NK-92 treated with Interleukin-12 subunit alpha and Interleukin-12 subunit beta, amount 100 ng/mL, for 24 hours (cell line): Measurements from ENCODE around the gene ELL2.
"Not testable (repeated sequence)": the region's sequence is repeated elsewhere in the genome, so short reads cannot be mapped to it uniquely, and the experiment has no call there.

Source experiments
- DNase-seq: peaks from one replicate; lab custom pipeline; 2025; lab: John Stamatoyannopoulos, UW

The ELL2 gene

DNA sequence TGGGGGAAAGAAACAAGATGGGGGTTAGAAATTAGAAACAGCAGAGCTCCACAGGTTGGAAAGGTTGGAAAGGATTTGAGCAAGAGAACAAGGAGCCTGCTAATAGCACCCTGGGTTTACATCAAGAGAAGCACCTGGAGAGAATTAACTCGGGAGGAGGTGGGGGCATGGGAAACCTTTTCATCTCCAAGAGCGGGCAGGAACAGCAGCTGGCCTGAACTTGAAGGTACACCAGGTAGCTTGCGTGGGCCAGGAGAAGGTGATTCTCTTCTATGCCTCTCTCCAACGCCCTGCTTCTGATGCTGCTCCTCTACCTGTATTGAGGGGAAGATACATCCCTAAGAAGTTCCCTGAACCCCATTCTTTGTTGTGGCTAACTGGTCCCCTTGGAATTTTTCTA lies 102.0 kb downstream of the ELL2 start:
- DNase-seq: no peak

DNA sequence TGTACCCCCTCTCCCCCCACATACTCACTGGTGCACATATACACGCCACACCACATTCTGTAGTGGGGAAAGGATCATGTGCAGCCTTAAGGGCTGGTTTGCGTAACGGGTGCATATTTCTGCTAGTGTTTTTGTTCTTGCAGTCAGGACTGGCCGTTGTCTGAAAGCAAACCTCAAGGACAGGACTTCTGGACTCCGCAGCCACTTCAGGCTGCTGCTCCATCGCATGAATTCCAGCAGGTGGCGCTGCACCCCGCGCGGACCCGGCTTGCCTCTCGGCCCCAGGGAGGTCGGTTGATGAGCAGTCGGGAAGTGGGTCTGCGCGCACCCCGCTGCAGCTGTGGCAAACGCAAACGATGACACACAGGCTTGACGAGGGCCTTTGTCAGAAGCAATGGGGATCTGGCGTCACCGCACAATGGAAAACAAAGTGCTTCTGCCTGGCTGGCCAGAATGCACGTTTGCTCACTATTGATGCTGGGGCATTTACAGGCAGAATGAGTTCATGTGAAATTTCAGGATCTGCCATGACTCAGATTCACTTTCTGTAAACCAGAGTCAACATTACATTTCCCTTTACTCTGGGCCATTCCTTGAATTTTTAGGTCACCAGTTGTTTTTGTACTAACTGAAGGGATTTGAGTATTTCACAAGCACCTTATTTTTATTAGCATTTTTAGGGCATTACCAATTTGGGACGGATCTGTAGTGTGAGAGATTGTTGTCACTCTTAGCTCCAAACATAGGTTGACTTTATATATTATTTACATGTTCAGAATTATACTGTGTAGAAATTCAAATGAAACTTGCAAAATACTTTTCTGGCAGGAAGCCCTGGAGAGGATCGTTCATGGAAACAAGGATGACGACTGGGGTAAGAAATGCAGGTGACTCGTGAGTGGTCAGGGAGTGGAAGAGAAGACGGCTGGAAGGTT lies 102.7 kb downstream of the ELL2 start:
- DNase-seq: peak; percentile 91

DNA sequence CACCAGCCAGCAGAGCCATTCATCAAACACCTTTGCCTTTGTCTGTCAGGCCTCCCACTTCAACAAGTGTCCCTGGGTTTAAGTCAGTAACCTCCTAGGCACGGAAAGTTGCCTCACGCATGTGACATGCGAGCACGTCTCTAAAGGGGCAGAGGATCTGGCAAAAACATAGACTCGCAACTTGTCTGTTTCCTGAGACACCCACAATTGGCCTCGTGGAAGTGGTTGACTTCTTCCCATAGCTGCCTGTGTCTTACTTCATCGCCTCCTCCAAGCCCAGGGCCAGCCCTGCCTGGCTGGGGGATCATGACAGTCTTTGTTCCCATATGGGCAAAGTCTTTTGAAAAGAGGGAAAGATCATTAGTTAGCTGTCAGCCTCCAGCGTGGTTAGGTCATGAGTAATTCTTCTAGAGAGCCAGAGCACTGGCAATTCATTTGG lies 103.6 kb downstream of the ELL2 start:
- DNase-seq: no peak

DNA sequence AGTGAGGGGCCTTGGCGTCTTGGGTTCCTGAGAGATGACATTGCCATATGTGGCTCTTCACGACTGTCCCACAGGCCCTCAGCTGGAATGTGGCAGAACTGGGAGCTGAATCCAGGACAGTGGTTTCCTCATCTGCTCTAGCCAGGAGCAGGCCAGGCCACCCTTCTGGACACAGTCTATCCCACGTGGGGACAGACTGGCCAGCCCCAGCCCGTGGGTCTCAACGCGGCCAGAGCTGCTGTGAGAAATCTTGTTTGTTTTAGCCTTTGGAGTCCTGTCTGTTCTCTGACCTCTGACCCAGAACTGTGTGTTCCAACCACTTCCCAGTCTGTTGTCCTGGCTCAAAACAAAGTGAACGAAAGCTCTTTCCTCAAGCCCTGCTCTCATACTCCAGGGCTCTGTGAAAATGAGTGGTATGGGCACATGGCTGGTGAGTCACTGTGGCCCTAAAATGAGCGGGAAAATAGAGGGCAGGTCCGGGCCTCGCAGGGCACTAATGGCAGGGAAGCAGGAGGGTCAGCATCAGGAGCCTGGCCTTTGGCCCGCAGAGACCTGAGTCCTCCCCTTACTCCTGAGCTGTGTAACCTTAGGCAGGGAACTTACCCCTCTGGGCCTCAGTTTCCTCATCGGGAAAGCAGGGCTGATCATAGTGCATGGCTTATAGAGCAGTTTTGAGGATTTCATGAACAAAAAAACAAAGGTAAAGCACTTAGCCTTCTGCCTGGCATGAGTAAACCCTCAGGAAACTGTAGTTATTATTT lies 104.3 kb downstream of the ELL2 start:
- no peak for DNase-seq

DNA sequence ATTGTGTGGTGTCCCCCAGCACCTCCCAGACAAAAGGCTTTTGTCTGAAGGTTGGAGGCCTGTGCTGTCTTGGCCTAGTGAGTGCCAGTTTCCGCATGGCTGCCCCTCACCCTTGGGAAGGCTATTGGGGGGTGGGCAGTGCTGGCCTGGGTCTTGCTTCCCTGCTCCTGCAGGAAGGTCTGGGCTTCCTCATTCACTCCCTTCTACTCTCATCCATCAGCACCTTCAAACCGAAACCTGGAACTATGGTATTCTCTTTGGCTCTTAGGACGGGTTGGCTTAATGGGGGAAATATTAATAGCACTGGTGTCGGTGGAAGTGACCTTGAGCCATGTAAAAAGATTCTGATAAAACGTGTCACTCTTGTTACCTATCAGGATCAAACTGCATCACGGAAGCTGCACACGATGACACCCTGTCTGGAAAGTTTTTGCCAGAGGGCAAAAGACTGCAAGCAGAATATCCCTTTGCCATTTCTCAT lies 105.1 kb downstream of the ELL2 start:
- no peak for DNase-seq

DNA sequence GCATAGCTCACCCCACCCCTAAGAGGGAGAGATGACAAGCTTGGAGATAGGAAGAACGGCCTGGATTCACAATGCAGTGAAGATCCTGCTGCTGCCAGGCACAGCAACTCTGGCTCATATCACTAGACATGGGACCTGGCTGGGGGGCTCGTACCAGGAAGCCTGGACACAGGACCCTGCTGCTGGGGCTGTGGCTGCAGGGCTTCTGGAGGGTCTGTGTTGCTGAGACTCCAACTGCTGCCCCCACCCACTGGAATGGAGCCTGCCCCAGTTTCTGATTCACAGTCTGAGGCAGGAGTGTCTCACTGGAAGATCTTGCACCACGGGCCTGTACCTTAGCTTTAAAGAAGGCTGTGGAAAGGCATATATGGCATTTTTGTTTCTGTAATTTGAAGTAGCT lies 108.2 kb downstream of the ELL2 start:
- DNase-seq: no peak

DNA sequence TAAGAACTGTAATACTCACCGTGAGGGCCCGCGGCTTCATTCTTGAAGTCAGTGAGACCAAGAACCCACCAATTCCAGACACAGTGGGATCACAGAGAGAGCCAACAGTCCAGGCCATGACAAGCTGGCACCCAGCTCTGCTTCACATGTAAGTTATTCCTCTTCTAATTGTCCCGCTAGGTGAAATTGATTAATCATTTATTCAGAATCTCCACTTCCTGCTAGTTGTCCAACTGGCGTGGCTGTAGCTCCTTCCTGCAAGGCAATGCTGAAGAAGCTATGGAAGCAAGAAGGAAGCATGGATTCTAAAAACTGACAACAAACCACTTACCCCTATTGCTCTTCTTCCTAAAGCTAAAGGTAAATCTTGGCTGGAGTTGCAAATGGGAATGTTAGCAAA lies 109.1 kb downstream of the ELL2 start:
- no peak for DNase-seq

DNA sequence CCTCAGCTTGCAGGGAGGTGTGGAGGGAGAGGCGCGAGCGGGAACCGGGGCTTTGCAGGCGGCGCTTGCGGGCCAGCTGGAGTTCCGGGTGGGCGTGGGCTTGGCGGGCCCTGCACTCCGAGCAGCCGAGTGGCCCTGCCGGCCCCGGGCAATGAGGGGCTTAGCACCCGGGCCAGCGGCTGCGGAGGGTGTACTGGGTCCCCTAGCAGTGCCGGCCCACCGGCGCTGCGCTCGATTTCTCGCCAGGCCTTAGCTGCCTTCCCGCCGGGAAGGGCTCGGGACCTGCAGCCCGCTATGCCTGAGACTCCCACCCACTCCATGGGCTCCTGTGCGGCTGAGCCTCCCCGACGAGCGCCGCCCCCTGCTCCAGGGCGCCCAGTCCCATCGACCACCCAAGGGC lies 110.5 kb downstream of the ELL2 start:
- DNase-seq: not testable (repeated sequence)

DNA sequence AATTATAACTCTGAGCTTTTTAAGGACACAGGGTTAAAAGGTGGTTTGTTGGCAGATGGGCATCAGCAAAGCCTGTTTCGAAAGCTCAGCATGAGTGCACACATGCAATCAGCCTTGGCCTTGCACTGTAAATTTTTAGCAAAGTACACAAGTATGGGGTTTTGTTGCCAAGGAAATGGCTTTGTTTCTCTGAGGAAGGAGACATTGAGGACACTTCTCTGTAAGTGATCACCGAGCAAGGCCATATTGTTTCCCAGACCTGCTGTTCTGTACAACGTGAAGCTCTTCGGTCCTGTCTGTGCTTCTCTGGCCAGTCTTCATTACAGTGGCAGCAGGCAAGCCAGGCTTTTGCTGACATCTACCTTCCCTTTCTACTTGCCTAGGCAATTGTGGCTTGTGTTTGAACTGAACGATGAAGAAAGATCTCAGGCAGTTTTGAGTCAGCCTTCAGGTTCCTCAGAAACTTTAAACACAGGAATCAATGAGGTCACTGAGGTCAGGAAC lies 111.2 kb downstream of the ELL2 start:
- DNase-seq: no peak

DNA sequence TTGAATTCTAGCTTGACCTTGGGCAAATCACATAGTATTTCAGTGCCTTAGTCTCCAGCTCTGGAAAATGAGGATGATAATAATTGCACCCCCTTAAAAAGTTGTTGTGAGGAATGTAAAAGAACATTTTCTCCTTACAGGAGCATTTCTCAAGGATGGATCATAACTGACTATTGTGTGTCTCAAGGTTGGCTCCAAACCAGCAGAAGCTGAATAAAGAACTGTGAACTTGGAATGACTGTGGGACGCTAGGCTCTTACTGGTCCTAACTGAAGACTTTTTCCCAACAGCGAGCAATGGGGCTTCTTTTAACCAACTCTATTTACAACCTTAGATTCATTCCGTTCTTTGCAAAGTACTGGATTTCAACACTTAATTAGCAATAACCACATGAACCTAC lies 113.0 kb downstream of the ELL2 start:
- no peak for DNase-seq

DNA sequence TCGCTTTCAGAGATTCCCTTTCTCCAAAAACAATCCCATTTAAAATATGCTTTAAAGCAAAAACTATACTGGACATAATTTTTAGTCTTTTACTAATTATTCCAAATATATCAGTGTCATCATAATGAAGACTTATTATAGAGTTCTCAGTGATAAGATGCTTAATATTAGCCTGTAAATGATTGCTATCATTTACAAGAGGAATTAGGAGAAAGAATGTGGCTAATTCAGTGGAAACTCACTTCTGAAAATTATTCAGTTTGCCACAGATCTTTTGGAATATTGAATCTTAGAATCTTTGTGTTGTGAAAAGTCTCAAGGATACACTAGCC lies 114.4 kb downstream of the ELL2 start:
- DNase-seq: no peak

DNA sequence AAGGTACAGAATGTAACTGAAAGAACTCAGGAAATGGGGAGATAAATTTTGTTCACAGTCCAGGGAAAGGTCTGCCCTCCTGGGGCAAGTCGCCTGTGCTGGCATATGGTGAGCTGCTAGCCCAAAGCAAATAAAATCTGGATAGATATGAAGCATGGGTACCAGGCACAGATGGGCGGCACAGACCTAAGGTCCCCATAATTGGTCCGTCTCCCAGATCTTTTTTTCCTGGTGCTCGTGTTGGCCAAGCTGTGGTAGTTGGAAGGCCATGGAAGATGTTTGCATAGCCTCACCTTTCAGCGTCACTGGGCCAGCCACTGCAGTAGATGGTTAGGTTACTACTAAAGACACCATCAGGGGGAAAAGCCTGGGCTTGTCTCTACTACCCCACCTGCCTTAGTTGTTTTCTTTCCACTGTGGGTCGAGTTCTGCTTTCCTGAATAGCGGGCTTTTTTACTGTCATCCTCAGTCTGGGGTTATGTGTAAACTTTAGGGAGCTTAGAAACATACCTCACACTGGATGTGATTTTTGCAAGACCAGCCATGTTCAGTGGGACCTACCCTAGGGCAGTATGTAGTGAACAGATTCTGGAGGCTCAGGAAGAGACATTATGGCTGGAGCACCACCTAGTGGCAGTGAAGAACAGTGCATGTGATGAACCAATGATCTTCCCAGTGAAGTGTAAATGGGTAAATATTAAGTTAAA lies 114.9 kb downstream of the ELL2 start:
- DNase-seq: peak; percentile 29

DNA sequence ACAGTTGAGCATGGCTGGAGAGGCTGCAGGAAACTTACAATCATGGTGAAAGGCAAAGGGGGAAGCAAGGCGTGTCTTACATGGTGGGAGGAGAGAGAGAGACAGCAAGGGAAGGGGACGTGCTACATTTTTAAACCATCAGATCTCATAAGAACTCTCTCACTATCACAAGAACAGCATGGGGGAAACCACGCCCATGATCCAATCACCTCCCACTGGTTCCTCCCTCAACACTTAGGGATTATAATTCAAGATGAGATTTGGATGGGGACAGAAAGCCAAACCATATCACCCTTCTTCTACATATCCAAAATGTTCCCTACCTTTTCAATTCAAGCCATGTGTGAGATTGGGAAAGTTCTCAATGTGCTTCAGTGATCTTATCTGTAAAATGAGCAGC lies 116.3 kb downstream of the ELL2 start:
- no peak for DNase-seq

DNA sequence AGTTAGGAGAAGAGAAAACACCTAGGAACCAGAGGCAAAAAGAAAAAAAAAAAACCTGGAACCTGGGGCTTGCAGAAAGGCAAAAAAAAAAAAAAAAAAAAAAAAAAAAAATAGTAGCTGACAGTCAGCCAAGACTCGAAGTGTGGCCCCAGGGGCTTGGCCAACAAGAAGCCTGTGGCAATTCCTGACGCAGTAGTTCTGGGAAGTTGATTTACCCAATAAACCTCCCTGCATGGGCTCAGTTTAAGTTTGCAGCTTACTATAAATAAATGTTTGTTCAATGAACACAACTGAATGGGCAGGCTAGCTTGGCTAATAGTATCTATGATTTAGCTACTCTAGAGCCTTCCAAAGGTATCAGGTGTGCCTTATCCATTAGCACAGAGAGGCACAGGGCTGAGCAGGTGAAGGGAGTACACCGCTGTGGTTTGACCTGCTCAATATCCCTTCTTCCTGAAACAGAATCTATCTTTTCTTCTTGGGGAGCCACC lies 117.9 kb downstream of the ELL2 start:
- no peak for DNase-seq

DNA sequence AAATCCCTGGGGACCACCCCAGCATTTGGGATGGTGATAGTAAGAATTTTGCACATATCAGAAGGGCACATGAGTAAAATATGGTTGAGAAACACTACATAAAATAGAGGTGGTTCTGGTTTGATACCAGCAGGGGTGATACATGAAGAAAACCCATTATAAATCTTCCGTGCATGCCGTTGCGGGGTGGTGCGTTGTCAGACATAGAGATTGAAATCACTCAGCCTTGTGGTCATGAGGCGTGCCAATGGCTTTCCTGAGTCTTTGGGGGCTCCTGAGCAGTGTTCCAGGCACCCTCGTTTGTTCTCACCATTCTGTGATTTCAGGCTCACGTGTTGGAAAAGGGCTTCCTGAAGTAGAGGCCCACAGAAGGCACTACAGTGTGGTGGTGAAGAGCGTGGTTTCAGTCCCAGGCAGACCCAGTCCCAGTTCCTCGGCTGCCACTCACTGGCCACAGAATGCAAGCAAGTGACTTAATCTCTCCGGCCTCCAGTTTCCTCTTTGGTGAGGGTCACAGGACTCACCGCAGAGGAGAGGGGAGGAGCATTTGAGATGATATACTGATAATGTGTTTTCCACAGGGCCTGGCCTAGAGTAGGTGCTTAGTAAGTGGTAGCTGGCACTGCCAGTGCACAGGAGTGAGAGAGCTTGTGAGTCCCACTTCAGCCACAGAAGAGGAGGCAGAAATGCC lies 118.7 kb downstream of the ELL2 start:
- no peak for DNase-seq

DNA sequence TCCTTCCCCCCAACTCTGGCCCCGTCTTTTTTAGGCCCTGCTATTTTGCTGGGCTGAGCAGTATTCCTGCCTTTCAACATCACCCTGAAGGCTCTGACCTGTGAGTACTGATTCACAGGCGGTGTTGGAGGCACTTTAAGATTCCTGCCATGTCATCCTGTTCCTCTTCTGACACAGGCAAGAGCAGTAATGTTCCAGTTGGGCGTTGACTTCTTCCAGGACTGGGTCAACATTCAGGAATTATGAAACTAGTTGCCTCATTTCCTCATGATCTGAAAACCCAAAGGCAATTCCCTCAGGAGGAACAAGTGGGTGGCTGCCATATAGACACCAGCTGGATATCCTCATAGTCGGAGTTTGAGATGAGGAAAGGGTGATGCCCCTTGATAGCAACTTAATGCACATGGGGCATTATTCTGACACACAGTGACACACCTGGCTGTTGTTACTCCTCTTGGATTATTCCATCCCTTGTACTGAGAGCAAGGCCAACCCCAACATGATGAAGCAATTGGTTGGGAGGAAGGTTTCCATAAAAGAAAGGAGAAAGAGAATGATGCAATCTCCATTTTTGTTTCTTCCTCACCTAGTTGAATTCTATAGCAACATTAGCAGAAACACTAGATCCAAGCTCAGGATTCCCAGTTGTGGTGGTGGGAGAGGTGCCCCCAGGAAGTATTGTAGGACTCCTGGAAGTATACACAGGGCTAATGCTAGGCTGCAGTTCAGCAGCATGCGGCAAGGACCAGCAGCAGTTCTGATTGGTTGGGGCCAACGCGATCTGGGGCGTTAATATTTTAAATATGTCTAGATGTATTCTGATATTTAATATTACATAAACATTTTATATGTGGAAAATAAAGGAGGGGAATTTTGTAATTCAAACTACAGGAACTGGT lies 119.5 kb downstream of the ELL2 start:
- DNase-seq: no peak

DNA sequence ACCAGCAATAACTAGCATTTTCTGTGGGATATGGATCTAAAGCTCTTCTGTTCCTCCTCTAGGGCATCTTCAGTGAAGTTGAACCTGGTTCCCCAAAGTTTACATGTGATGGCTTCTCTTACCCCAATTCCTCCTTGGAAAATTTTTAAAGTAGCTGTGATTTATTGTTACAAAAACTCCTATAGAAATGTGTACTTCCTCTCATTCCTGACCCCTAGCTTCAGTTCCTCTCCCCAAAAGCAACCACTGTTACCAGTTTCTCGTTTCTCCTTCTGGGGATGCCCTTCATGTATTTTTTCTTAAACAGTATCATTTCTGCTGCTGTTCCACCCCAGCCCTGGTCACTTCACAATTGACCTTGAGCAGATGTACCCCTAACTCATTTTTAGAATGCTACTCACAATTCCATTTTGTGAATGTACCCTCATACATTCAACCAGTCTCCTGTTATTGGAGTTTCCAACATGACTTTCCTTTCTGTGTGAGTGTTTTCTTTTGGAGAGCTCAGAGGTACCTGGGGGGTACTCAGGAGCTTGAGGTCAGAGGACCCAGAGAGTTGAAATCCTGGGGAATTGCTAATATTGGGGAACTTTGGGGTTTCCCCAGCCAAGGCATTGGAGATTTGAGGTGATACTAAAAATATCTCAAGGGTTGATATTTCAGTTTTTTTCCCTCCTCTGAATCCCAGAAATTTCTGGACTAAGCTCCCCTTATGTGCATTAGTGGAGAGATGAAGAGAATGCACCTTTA lies 120.5 kb downstream of the ELL2 start:
- DNase-seq: no peak

DNA sequence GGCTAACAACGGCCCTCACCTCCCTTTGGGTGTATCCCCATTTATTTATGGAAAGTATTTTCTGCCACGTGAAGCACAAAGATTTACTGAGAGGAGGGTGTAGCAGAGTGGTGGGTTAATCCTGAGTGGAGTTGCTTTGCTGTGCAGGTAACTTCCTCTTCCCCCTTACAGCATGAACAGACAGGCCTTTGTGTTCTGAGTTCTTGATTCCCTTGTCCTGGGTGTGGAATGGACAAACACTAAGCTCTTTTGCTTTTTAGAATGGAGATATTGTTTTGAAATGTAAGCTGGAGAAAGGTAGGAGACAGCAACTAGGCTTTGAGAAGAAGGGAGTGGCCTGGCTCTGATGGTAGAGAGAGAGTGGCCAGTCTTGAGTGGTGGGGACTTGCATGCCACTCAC lies 122.0 kb downstream of the ELL2 start:
- DNase-seq: no peak

DNA sequence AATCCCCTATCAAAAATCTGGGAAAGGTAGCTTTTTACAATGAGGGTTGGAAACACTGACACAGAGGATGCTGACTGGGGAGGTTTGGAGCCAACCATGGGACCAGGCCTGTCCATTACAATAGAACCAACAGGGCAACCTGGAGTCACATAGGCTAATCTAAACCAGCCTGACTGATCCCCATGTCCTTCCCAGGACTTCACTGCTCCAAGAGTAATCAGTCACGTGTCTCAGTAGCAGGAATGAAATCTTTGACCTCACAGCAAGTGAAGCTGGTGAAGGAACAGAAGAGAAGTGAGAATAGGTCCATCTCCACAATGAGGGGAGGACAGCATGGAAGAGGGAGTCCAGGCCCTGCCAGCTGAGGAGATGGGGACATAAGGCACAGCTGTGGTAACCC lies 123.1 kb downstream of the ELL2 start:
- DNase-seq: no peak

DNA sequence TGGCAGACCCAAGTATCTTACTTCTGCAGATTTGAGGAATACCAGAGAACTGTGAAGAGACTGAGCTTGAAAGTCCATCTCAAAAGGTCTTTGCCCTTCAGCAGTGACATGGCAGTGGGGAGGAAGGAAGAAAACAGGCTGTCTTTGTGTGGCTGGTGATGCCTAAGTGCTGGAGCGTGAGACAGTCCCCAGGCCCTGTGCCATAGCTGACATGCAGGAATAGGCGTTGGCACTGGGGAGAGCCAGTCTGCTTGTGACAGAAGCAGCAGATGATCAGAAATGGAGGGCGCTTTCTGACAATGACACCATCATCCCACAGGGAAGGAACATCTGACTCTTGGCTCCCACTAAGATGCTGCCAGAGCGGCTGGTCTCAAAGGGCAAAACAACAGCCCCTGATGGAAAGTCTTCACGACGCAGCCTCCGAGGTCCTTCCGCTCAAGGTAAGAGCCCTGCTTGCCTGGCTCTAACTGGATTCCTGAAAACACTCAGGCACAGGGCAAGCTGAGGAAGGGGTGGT lies 123.6 kb downstream of the ELL2 start:
- no peak for DNase-seq
